Parathyroid adenoma (tissue), 2 donors: ENCODE results near the gene MAPK8IP3.

Experiments used
- H2AFZ ChIP-seq: fragments of 300-600 bp; sonication (generic); one replicate; pipeline ENCODE4 v1.7.0; 2017; ENCODE audit warnings: antibody characterized with exemption, mild to moderate bottlenecking
- H3K27ac ChIP-seq: fragments of 300-600 bp; sonication (generic); one replicate; pipeline ENCODE4 v1.7.0; 2017
- H3K27me3 ChIP-seq: fragments of 300-600 bp; sonication (generic); one replicate; pipeline ENCODE4 v1.7.0; 2017; ENCODE audit warnings: low read length; ENCODE audit not compliant: control insufficient read depth, insufficient read depth
- H3K36me3 ChIP-seq: fragments of 300-600 bp; sonication (generic); one replicate; pipeline ENCODE4 v1.7.0; 2017; ENCODE audit warnings: low read length; ENCODE audit not compliant: control insufficient read depth, insufficient read depth
- H3K4me1 ChIP-seq: fragments of 300-600 bp; sonication (generic); one replicate; pipeline ENCODE4 v1.7.0; 2017; ENCODE audit warnings: control low read depth
- H3K4me2 ChIP-seq: fragments of 300-600 bp; sonication (generic); one replicate; pipeline ENCODE4 v1.7.0; 2017; ENCODE audit warnings: low read length
- H3K4me3 ChIP-seq: fragments of 300-600 bp; sonication (generic); one replicate; pipeline ENCODE4 v1.7.0; 2017; ENCODE audit warnings: low read depth, low read length
- H3K79me2 ChIP-seq: fragments of 300-600 bp; sonication (generic); one replicate; pipeline ENCODE4 v1.7.0; 2017; ENCODE audit warnings: control low read depth
- H3K9ac ChIP-seq: fragments of 300-600 bp; sonication (generic); one replicate; pipeline ENCODE4 v1.7.0; 2017; ENCODE audit warnings: mild to moderate bottlenecking
- H3K9me3 ChIP-seq: fragments of 300-600 bp; sonication (generic); one replicate; pipeline ENCODE4 v1.7.0; 2017; ENCODE audit warnings: low read length; ENCODE audit not compliant: control insufficient read depth
- CTCF ChIP-seq: fragments of 300-600 bp; sonication (generic); IDR thresholded peaks from one replicate; pipeline ENCODE4 v1.7.0; 2017; ENCODE audit warnings: antibody characterized with exemption, mild to moderate bottlenecking
- donor health status: primary hyperparathyroidism.

Gene MAPK8IP3

DNA sequence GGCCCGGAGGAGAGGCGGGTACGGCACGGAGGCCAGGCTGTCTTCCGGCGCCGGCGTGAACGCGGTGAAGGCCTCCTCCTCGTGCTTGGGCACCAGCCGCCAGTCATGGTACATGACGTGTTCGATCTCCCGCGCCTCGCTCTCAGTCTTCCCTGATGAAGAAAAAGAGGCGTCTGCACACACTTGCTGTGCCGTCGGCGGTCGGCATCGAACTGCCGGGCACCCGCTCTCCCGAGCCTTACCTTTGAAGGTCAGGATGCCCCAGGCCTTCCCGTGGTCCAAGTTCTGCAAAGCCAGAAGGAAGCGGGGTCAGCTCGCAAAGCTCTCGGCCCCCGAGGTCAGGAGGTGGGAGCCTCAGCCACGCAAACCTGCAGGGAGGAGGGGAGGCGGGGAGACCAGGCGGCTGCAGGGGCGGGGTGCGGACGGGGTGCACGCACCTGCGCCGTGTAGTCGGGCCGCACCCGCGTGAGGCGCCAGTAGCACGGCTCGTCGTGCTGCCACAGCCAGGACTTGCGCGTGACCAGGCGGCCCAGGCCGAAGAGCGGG lies 66.4 kb downstream of the MAPK8IP3 start, which contains the start of gene EME2:
Gene EME2 (plus strand): TSS at position 449 of the 546 bp plus-strand sequence. CDS start 418 bp downstream, outside the sequence.
- no peaks in the 10 kb centered on the region for H3K36me3 ChIP-seq
- no peaks in the 10 kb centered on the region for H3K27me3 ChIP-seq
- no peaks in the 10 kb centered on the region for H3K9me3 ChIP-seq
- peaks cover 2% of the 10 kb centered on the region for H3K4me1 ChIP-seq
- H3K79me2 ChIP-seq = peaks cover 5% of the 10 kb centered on the region
- no peak for TF ChIP-seq CTCF
- peak within 1 kb of the TSS; percentile 83 for H3K4me3 ChIP-seq
- H3K27ac ChIP-seq = peak within 1 kb of the TSS; percentile 81
- H2AFZ ChIP-seq = peak within 1 kb of the TSS; percentile 79
- peak within 1 kb of the TSS; percentile 65 for H3K4me2 ChIP-seq
- H3K9ac ChIP-seq = peak within 1 kb of the TSS; percentile 39

- Histone ChIP-seq H3K27me3 (no peaks in the 10 kb centered on the region), H3K27ac (peak within 1 kb of the TSS; percentile 81), H3K9me3 (no peaks in the 10 kb centered on the region), H3K4me2 (peak within 1 kb of the TSS; percentile 65), H3K4me1 (peaks cover 2% of the 10 kb centered on the region), H2AFZ (peak within 1 kb of the TSS; percentile 79), H3K4me3 (peak within 1 kb of the TSS; percentile 83), H3K9ac (peak within 1 kb of the TSS; percentile 39), H3K36me3 (no peaks in the 10 kb centered on the region), H3K79me2 (peaks cover 5% of the 10 kb centered on the region)
- TF ChIP-seq CTCF = peak; percentile 87
These were observed 67.1 kb downstream of the MAPK8IP3 start, which contains the start of gene MRPS34 for GRCh38 chr16:1772908-1773702. MRPS34 (minus strand) TSS chr16:1773134; CDS start chr16:1773119, 15 bp downstream.

DNA sequence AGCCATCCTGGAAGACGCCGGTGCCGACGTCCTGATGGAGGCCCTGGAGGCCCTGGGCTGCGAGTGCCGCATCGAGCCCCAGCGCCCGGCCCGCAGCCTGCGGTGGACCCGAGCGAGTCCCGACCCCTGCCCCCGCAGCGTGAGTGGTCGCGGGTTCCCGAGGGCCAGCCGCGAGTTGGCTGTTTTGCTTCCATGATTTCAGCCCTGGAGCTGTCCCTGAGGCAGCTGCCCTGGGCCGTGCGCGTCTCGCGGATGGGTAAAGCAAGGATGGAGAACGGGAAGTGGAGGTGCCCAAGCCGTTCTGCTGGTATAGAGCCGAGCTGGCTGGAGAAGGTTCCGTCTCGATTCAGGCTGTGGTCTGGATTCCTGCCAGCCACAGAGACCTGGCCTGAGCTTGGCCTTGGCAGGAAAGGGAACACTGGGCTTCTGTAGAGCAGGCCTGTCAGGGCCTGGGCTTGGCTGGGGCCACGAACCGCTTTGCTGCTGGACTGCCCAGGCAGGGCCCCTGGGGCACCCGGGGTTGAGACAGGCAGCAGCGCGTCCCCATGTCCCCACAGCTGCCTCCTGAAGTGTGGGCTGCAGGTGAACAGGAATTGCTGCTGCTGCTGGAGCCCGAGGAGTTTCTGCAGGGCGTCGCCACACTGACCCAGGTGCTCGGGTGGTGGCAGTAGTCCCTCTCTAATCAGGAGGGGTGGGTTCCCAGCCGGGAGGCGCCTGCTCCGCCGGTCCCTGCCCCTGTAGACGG lies 67.9 kb downstream of the MAPK8IP3 start:
- Histone ChIP-seq H3K36me3 (no peaks in the 10 kb centered on the region), H3K4me1 (peaks cover 2% of the 10 kb centered on the region)

GRCh38 chr16:1774448-1774780 lies 68.4 kb downstream of the MAPK8IP3 start:
- no peak overlapping the region for H3K27ac ChIP-seq
- TF ChIP-seq CTCF = no peak

More for the DNA sequence above, 67.9 kb downstream of the MAPK8IP3 start:
- H3K27ac ChIP-seq = peak overlapping the region; percentile 81
- no peaks in the 10 kb centered on the region for H3K9me3 ChIP-seq
- H3K4me2 ChIP-seq = peak overlapping the region; percentile 65
- H3K27me3 ChIP-seq = no peaks in the 10 kb centered on the region
- H2AFZ ChIP-seq = peak overlapping the region; percentile 79
- TF ChIP-seq CTCF = no peak
- peak overlapping the region; percentile 83 for H3K4me3 ChIP-seq
- peaks cover 5% of the 10 kb centered on the region for H3K79me2 ChIP-seq
- peak overlapping the region; percentile 39 for H3K9ac ChIP-seq

More at GRCh38 chr16:1774448-1774780, 68.4 kb downstream of the MAPK8IP3 start:
- no peaks in the 10 kb centered on the region for H3K9me3 ChIP-seq
- peaks cover 5% of the 10 kb centered on the region for H3K79me2 ChIP-seq
- no peak overlapping the region for H2AFZ ChIP-seq
- H3K4me2 ChIP-seq = peak overlapping the region; percentile 65
- H3K4me1 ChIP-seq = peaks cover 2% of the 10 kb centered on the region
- no peaks in the 10 kb centered on the region for H3K36me3 ChIP-seq
- H3K27me3 ChIP-seq = no peaks in the 10 kb centered on the region
- H3K9ac ChIP-seq = no peak overlapping the region
- H3K4me3 ChIP-seq = peak overlapping the region; percentile 83
